ENCODE measurements around the gene SMG6.

- TF ChIP-seq EZH2 (IDR thresholded peaks at IDR 0.05; ENCODE audit: insufficient read depth, poor library complexity, severe bottlenecking) = no peak
- TF ChIP-seq EZH2phosphoT487 (IDR thresholded peaks at IDR 0.05; ENCODE audit: insufficient read depth, low read depth) = no peak
These were observed 214.6 kb downstream of the SMG6 start for GRCh38 chr17:2089021-2089422.
